Mesothelial cell of epicardium (in vitro differentiated cells): ENCODE data around the gene TF. TPM values are rescaled to one million over a fixed set of nuclear protein-coding genes. Genes with fewer than 3 reads are reported as not detected.

Experiments
- DNase-seq, 2 experiments: peaks; one replicate each; pipeline ENCODE4 v3.0.0; 2021; ENCODE audit warnings: low spot score in 2 of 2; ENCODE audit not compliant: unreplicated experiment in 2 of 2
- H3K27ac Mint-ChIP-seq: 2 replicates; pipeline ENCODE4 v1.8.0; 2021; ENCODE audit warnings: mixed read lengths
- H3K27me3 Mint-ChIP-seq: 2 replicates; pipeline ENCODE4 v1.8.0; 2021; ENCODE audit warnings: low read depth, mixed read lengths
- H3K36me3 Mint-ChIP-seq: 2 replicates; pipeline ENCODE4 v1.8.0; 2021; ENCODE audit warnings: mixed read lengths
- H3K4me1 Mint-ChIP-seq: 2 replicates; pipeline ENCODE4 v1.8.0; 2021; ENCODE audit warnings: mixed read lengths
- H3K4me3 Mint-ChIP-seq: 2 replicates; pipeline ENCODE4 v1.8.0; 2021; ENCODE audit warnings: mild to moderate bottlenecking, moderate library complexity, mixed read lengths
- H3K9me3 Mint-ChIP-seq: 2 replicates; pipeline ENCODE4 v1.8.0; 2021; ENCODE audit warnings: mixed read lengths
- CTCF ChIP-seq: fragments of 200-600 bp; sonication (generic); IDR thresholded peaks from one replicate; pipeline ENCODE4 v1.5.0; 2021; ENCODE audit warnings: antibody characterized with exemption; ENCODE audit not compliant: unreplicated experiment
- total RNA-seq: library from RNA; stranded (reverse); gene quantifications from 3 replicates; pipeline ENCODE4 v1.2.1, GENCODE V29; 2021

Gene TF
- total RNA-seq, 1 donor from 2014 or later = 5.7 TPM

GRCh38 chr3:133820129-133820528 lies 73.9 kb downstream of the TF start:
- no peak for TF ChIP-seq CTCF
- H3K9me3 Mint-ChIP-seq = no peaks in the 10 kb centered on the region
- H3K4me3 Mint-ChIP-seq = no peak overlapping the region
- no peaks in the 10 kb centered on the region for H3K27me3 Mint-ChIP-seq
- H3K27ac Mint-ChIP-seq = no peak overlapping the region
- H3K4me1 Mint-ChIP-seq = peaks cover 5% of the 10 kb centered on the region
- no peak for DNase-seq
- peaks cover 43% of the 10 kb centered on the region for H3K36me3 Mint-ChIP-seq

GRCh38 chr3:133820889-133821675 lies 74.9 kb downstream of the TF start:
- no peak for DNase-seq
- Mint-ChIP-seq H3K4me1 (no peaks in the 10 kb centered on the region), H3K27ac (no peak overlapping the region), H3K36me3 (peaks cover 50% of the 10 kb centered on the region), H3K4me3 (no peak overlapping the region), H3K9me3 (no peaks in the 10 kb centered on the region), H3K27me3 (no peaks in the 10 kb centered on the region)
- TF ChIP-seq CTCF = no peak

GRCh38 chr3:133821767-133822638 lies 75.8 kb downstream of the TF start:
- DNase-seq = no peak
- Mint-ChIP-seq H3K4me1 (no peaks in the 10 kb centered on the region), H3K27me3 (no peaks in the 10 kb centered on the region), H3K36me3 (peaks cover 50% of the 10 kb centered on the region), H3K4me3 (no peak overlapping the region), H3K27ac (no peak overlapping the region), H3K9me3 (no peaks in the 10 kb centered on the region)
- no peak for TF ChIP-seq CTCF

GRCh38 chr3:133824961-133825485 lies 78.8 kb downstream of the TF start:
- no peaks in the 10 kb centered on the region for H3K27me3 Mint-ChIP-seq
- H3K4me3 Mint-ChIP-seq = no peak overlapping the region
- peaks cover 44% of the 10 kb centered on the region for H3K36me3 Mint-ChIP-seq
- no peak for DNase-seq
- H3K27ac Mint-ChIP-seq = no peak overlapping the region
- H3K4me1 Mint-ChIP-seq = no peaks in the 10 kb centered on the region
- no peak for TF ChIP-seq CTCF
- H3K9me3 Mint-ChIP-seq = no peaks in the 10 kb centered on the region

- no peaks in the 10 kb centered on the region for H3K4me1 Mint-ChIP-seq
- no peaks in the 10 kb centered on the region for H3K9me3 Mint-ChIP-seq
Observed at GRCh38 chr3:133825969-133826727, 80.0 kb downstream of the TF start.

More at GRCh38 chr3:133825969-133826727, 80.0 kb downstream of the TF start:
- Mint-ChIP-seq H3K27me3 (no peaks in the 10 kb centered on the region), H3K36me3 (peaks cover 36% of the 10 kb centered on the region), H3K27ac (no peak overlapping the region), H3K4me3 (no peak overlapping the region)
- no peak for TF ChIP-seq CTCF
- DNase-seq = no peak
